HL-60 (cell line): Measurements from ENCODE around the gene ATP5F1E.

ENCODE experiments used
- DNase-seq, 2 experiments: peaks; one replicate each; pipeline ENCODE4 v3.0.0-alpha.2; 2010 to 2020; ENCODE audit warnings: low read depth in 1 of 2, low spot score in 1 of 2
- H3K27ac ChIP-seq: fragments of 250-450 bp; sonication (Bioruptor Pico); replicated peaks from 2 replicates; pipeline ENCODE4 v1.5.1; 2020; ENCODE audit warnings: mild to moderate bottlenecking, moderate library complexity
- H3K27me3 ChIP-seq: fragments of 250-450 bp; sonication (Bioruptor Pico); 2 replicates; pipeline ENCODE4 v1.5.1; 2021; ENCODE audit warnings: mild to moderate bottlenecking, moderate library complexity; ENCODE audit not compliant: insufficient read depth, poor library complexity, severe bottlenecking
- H3K4me3 ChIP-seq: replicated peaks from 2 replicates; pipeline ENCODE4 v1.5.1; 2011; ENCODE audit warnings: mild to moderate bottlenecking, control low read depth, low read length; ENCODE audit not compliant: insufficient read depth
- GABPA ChIP-seq: IDR thresholded peaks from 2 replicates; pipeline ENCODE4 v1.6.1; 2012; ENCODE audit warnings: low read depth
- POLR2AphosphoS5 ChIP-seq: IDR thresholded peaks from 2 replicates; pipeline ENCODE4 v1.6.1; 2012; ENCODE audit warnings: low read depth
- SPI1 ChIP-seq: IDR thresholded peaks from 2 replicates; pipeline ENCODE4 v1.6.1; 2012; ENCODE audit warnings: low read depth, mild to moderate bottlenecking, borderline replicate concordance
- TF ChIP-seq, protein P1 (sequence below): IDR thresholded peaks from one replicate; pipeline ENCODE4 v1.5.1; 2011; ENCODE audit warnings: low read length, control low read depth, inconsistent platforms; ENCODE audit not compliant: insufficient read depth
- TF ChIP-seq, protein P2 (sequence below): IDR thresholded peaks from 2 replicates; pipeline ENCODE4 v1.6.1; 2012; ENCODE audit warnings: low read depth; ENCODE audit not compliant: insufficient replicate concordance

Gene ATP5F1E

DNA sequence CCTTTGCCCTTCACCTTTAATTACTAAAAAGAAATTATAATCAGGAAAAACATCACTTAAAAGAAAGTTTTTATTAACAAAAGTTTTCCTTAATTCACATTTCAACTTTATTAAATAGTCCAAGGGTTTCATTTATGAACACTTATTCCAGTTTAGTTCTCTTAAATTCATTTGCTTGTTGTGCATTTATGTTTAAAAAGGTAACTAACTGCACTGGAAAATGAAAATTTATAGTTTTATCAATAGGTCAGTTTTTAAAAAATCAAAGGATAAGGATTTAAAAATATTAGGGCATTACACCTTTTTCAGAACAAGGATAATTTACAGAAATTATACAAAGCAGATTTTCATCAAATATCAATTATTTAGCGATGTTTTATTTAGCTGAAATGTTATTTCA is 958 bp upstream of the ATP5F1E start:
- Histone ChIP-seq H3K27ac (peak overlapping the region; percentile 62), H3K4me3 (peak overlapping the region; percentile 76), H3K27me3 (no peaks in the 10 kb centered on the region)
- no peak for DNase-seq
- TF ChIP-seq, protein P1, sequence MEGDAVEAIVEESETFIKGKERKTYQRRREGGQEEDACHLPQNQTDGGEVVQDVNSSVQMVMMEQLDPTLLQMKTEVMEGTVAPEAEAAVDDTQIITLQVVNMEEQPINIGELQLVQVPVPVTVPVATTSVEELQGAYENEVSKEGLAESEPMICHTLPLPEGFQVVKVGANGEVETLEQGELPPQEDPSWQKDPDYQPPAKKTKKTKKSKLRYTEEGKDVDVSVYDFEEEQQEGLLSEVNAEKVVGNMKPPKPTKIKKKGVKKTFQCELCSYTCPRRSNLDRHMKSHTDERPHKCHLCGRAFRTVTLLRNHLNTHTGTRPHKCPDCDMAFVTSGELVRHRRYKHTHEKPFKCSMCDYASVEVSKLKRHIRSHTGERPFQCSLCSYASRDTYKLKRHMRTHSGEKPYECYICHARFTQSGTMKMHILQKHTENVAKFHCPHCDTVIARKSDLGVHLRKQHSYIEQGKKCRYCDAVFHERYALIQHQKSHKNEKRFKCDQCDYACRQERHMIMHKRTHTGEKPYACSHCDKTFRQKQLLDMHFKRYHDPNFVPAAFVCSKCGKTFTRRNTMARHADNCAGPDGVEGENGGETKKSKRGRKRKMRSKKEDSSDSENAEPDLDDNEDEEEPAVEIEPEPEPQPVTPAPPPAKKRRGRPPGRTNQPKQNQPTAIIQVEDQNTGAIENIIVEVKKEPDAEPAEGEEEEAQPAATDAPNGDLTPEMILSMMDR = no peak
- TF ChIP-seq, protein P2, sequence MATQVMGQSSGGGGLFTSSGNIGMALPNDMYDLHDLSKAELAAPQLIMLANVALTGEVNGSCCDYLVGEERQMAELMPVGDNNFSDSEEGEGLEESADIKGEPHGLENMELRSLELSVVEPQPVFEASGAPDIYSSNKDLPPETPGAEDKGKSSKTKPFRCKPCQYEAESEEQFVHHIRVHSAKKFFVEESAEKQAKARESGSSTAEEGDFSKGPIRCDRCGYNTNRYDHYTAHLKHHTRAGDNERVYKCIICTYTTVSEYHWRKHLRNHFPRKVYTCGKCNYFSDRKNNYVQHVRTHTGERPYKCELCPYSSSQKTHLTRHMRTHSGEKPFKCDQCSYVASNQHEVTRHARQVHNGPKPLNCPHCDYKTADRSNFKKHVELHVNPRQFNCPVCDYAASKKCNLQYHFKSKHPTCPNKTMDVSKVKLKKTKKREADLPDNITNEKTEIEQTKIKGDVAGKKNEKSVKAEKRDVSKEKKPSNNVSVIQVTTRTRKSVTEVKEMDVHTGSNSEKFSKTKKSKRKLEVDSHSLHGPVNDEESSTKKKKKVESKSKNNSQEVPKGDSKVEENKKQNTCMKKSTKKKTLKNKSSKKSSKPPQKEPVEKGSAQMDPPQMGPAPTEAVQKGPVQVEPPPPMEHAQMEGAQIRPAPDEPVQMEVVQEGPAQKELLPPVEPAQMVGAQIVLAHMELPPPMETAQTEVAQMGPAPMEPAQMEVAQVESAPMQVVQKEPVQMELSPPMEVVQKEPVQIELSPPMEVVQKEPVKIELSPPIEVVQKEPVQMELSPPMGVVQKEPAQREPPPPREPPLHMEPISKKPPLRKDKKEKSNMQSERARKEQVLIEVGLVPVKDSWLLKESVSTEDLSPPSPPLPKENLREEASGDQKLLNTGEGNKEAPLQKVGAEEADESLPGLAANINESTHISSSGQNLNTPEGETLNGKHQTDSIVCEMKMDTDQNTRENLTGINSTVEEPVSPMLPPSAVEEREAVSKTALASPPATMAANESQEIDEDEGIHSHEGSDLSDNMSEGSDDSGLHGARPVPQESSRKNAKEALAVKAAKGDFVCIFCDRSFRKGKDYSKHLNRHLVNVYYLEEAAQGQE = no peak
- TF ChIP-seq POLR2AphosphoS5 = no peak
- no peak for TF ChIP-seq GABPA
- TF ChIP-seq SPI1 = no peak

DNA sequence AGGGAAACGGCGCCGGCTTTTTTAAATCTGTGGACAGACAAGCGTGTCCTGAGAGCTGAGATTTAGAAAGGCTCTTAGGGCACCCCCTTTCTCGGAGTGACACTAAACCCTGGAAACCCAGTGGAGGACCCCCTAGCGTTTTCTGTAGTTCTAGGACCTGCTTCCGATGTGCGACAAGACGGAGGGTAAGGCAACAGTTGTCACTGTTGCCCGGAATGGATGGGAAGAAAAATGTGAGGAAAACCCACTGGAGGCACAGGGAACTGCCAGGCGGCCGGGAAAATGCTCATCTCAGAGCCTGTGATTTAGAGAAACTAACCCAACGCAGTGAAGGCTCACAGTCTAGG is 551 bp upstream of the ATP5F1E start:
- peak overlapping the region; percentile 62 for H3K27ac ChIP-seq
- TF ChIP-seq SPI1 = no peak
- no peak for TF ChIP-seq GABPA
- TF ChIP-seq, protein P2 = no peak
- TF ChIP-seq, protein P1 = no peak
- TF ChIP-seq POLR2AphosphoS5 = no peak
- H3K27me3 ChIP-seq = no peaks in the 10 kb centered on the region
- H3K4me3 ChIP-seq = peak overlapping the region; percentile 76
- no peak for DNase-seq

DNA sequence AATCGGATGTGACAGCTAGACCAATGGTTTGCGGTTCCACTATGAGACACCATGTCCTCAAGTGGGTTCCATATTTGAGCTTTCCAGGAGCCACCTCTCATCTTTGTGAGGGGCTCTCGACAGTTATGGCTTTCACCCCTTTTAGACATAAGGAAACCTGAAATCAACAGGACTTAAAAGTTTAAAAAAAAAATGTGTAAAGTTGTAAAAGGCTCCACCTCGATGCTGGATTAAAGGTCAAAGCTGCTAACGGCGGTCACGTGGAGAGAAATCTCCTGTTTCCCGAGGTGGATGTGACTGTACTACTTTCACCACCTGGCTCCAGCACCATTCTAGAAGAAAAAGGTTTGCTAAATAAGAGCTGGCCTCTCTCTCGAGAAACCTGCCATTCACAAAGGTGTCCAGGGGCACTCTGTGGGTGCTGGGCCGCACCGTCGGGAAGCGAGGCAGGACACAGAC is 542 bp downstream of the ATP5F1E start:
- H3K4me3 ChIP-seq = peak overlapping the region; percentile 76
- H3K27me3 ChIP-seq = no peaks in the 10 kb centered on the region
- TF ChIP-seq, protein P1 = no peak
- TF ChIP-seq SPI1 = no peak
- TF ChIP-seq, protein P2 = no peak
- no peak for TF ChIP-seq POLR2AphosphoS5
- no peak for TF ChIP-seq GABPA
- H3K27ac ChIP-seq = peak overlapping the region; percentile 87
- DNase-seq = no peak
